Mesodermal cell (in vitro differentiated cells): Measurements from ENCODE around the gene SOX13.

ENCODE experiments used
- H3K27ac ChIP-seq: 2 replicates; pipeline ENCODE4 v1.7.0; 2013; ENCODE audit warnings: mild to moderate bottlenecking, low read depth, low read length, moderate library complexity; ENCODE audit not compliant: severe bottlenecking
- H3K36me3 ChIP-seq: 2 replicates; pipeline ENCODE4 v1.7.1; 2013; ENCODE audit warnings: mild to moderate bottlenecking, low read length, moderate library complexity; ENCODE audit not compliant: control insufficient read depth, insufficient read depth
- H3K4me1 ChIP-seq: one replicate; pipeline ENCODE4 v1.7.1; 2013; ENCODE audit warnings: mild to moderate bottlenecking, low read length; ENCODE audit not compliant: insufficient read depth, control insufficient read depth, poor library complexity, severe bottlenecking
- H3K4me3 ChIP-seq: 2 replicates; pipeline ENCODE4 v1.7.0; 2013; ENCODE audit warnings: low read length, control low read depth, mild to moderate bottlenecking; ENCODE audit not compliant: insufficient read depth, poor library complexity, severe bottlenecking; ENCODE audit errors: extremely low read depth
- H3K9me3 ChIP-seq: 2 replicates; pipeline ENCODE4 v1.7.1; 2013; ENCODE audit warnings: mild to moderate bottlenecking, low read length, moderate library complexity; ENCODE audit not compliant: control insufficient read depth
- WGBS, 2 experiments: methylation state at CpG; one replicate each; pipeline ENCODE4 v1.1.5; 2013; ENCODE audit warnings: missing lambda C conversion rate in 2 of 2; ENCODE audit not compliant: insufficient coverage in 2 of 2; 5-methylcytosine and 5-hydroxymethylcytosine counted together

The SOX13 gene

DNA sequence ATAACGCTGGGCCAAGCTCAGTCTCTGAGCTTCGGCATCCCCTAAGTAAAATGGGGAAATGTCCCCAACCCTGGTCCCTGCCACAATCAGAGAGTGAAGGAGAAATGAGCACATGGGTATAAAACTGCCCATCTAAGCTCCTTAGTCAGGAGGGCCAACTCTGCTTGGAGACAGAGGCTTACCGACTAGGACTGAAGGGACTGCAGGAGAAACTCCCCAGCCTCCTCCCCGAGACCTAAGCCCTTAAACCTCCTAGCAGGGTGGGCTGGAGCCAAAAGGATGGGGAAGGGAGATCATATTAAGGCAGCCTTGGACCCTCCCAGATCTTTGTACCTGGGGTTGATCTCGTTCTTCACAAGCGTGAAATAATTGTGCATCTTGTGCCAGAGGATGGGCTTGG lies 73.4 kb downstream of the SOX13 start:
- no peaks in the 10 kb centered on the region for H3K36me3 ChIP-seq
- no peaks in the 10 kb centered on the region for H3K9me3 ChIP-seq
- WGBS, 2 experiments: 94 to 98% methylated on average over 4 to 5 of the region's 6 CpGs
- no peak overlapping the region for H3K27ac ChIP-seq
- H3K4me3 ChIP-seq: no peak overlapping the region
- no peaks in the 10 kb centered on the region for H3K4me1 ChIP-seq

- Histone ChIP-seq H3K9me3 (no peaks in the 10 kb centered on the region), H3K27ac (no peak overlapping the region), H3K4me1 (no peaks in the 10 kb centered on the region), H3K4me3 (no peak overlapping the region), H3K36me3 (no peaks in the 10 kb centered on the region)
- 86 to 94% methylated on average over 5 of the region's 7 CpGs for WGBS, 2 experiments
Observed at GRCh38 chr1:204146965-204147364, 74.0 kb downstream of the SOX13 start.

GRCh38 chr1:204147406-204148383 lies 74.8 kb downstream of the SOX13 start:
- H3K9me3 ChIP-seq: no peaks in the 10 kb centered on the region
- no peaks in the 10 kb centered on the region for H3K36me3 ChIP-seq
- 63 to 68% methylated on average over 5 to 10 of the region's 13 CpGs for WGBS, 2 experiments
- H3K4me1 ChIP-seq: no peaks in the 10 kb centered on the region
- H3K4me3 ChIP-seq: no peak overlapping the region
- no peak overlapping the region for H3K27ac ChIP-seq

- Histone ChIP-seq H3K4me1 (no peaks in the 10 kb centered on the region), H3K36me3 (no peaks in the 10 kb centered on the region), H3K27ac (no peak overlapping the region), H3K9me3 (no peaks in the 10 kb centered on the region), H3K4me3 (no peak overlapping the region)
- WGBS, 2 experiments: 78 to 93% methylated on average over 2 of the region's 2 CpGs
Observed at GRCh38 chr1:204149107-204149506, 76.2 kb downstream of the SOX13 start.

DNA sequence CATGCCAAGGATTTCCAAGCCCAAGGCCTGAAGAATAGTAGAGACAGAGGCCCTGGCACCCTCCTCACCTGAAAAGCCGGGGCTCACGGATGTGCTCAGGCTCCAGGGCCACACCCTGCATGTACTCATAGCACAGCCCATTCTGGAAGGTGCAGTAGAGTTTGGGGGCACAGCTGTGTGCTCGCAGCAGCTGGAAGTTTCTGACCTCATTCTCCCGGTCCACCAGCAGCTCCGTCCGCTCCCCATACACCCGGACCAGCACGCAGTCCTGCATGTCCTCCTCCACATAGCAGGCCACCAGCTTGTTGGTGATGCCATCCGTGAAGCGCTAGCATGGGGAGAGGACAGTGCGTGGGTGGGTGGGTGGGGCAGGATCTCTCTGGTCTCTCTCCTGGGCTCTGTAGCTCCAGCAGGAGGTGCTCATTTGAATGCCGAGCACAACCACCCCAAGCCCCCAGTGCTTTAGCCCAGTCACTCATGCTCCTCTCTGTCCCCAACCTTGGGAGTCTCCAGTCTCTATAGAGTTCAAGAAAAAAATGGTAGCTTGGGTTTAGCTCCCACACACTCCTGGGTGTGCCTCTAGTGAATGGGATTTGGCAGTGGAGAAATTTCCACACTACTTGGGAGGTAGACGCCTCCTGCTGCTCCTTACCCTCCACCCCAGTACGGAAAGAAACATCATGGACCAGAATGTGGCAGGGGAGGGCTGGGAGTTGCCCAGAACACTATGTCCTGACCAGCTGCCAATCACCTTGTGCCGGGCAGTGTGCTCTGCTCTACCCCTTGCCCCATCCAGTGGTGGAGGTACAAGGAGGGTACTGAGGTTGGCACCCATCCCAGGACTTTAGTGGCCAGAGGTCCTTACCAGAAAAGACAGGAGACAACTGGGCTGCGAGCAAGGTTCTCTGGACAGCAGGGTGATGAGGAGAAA lies 77.0 kb downstream of the SOX13 start:
- Histone ChIP-seq H3K36me3 (no peaks in the 10 kb centered on the region), H3K4me1 (no peaks in the 10 kb centered on the region), H3K27ac (no peak overlapping the region), H3K9me3 (no peaks in the 10 kb centered on the region), H3K4me3 (no peak overlapping the region)
- WGBS, 2 experiments: 92 to 97% methylated on average over 9 to 11 of the region's 16 CpGs

DNA sequence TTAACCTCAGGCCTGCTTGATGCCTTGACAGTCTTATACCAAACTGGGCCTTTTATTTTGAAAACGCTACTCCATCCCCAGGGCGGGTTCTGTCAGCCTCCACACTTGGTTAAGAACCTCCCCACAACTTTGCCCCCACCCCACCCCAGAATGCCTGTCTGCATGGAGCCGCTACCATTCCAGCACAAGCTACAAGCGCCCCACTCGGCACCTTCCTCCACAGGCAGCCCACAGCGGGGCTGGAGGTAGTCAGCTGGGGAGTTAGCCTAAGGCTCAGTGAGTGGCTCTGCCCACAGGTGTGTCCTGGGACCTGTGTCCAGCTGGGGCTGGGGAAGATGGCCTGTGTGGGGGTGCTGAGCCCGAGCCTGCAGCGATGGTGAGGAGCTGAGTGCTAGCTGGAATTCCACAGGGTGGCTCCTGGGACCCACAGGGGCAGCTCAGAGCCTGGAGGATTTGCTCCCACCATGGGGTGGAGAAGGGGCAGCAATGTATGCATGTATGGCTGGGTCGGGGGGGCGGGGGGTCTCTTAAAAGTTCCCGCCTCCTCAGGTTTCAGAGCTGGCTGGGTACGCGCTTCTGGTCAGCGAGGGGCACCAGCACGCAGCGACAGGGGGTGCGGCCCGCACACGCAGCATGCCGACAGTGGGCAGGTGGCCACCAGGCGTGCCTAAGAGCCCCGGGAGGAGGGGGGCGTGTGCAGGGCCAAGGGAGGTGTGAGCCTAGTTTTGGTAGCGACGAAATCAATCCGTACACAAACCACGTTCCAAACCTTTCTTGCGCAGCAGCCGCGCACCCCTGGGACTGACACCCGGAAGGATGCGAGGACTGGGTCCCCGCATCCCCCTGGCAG lies 78.0 kb downstream of the SOX13 start:
- Histone ChIP-seq H3K4me3 (peak overlapping the region; percentile 58), H3K9me3 (no peaks in the 10 kb centered on the region), H3K27ac (no peak overlapping the region), H3K36me3 (no peaks in the 10 kb centered on the region), H3K4me1 (no peaks in the 10 kb centered on the region)
- WGBS, 2 experiments: 7 to 15% methylated on average over 22 to 28 of the region's 33 CpGs

GRCh38 chr1:204151552-204152309 lies 78.8 kb downstream of the SOX13 start, which contains the start of gene ETNK2:
Gene ETNK2 (minus strand): TSS chr1:204152044. CDS start chr1:204151852, 192 bp downstream.
- H3K36me3 ChIP-seq: no peaks in the 10 kb centered on the region
- H3K4me3 ChIP-seq: peak within 1 kb of the TSS; percentile 58
- no peaks in the 10 kb centered on the region for H3K9me3 ChIP-seq
- no peak within 1 kb of the TSS for H3K27ac ChIP-seq
- H3K4me1 ChIP-seq: no peaks in the 10 kb centered on the region
- WGBS, 2 experiments: 0 to 1% methylated on average over 28 to 53 of the region's 94 CpGs

DNA sequence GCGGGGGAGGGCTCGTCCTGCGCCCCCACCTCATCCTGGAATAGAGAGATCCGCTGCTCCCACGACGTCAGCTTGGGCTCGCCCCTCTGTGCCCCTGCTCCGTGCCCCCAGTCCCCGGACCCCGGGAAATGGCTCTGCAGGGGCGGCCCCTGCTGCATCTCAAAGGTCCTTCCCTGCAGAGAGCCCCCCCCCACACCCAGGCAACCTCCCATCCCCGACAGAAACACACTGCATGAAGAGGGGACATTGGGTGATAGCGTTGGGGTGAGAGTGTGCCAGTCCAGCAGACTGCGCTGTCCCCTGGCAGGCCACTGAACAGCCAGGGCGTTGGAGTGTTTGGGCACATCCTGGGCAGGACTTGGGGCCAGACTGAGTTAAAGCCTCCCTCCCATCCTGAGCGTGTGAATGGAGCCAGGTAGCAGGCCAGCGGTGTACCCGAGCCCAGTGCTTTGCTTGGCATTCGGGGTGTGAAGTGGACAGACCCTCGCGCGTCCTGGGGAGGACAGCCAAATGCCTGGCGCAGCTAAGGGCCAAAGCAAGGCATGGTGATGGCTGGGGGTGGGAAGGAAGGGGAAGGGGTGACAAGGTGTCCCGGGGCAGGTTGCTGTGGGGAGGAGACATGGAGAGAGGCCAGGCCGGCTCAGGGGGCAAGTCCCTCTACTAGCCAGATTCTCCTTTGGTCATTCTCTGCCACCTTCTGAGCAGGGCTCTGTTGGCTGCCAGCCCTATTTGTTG lies 79.6 kb downstream of the SOX13 start:
- no peaks in the 10 kb centered on the region for H3K9me3 ChIP-seq
- 50 to 52% methylated on average over 13 to 18 of the region's 25 CpGs for WGBS, 2 experiments
- no peaks in the 10 kb centered on the region for H3K4me1 ChIP-seq
- H3K27ac ChIP-seq: no peak overlapping the region
- peak overlapping the region; percentile 58 for H3K4me3 ChIP-seq
- H3K36me3 ChIP-seq: no peaks in the 10 kb centered on the region

- Histone ChIP-seq H3K4me3 (no peak overlapping the region), H3K36me3 (no peaks in the 10 kb centered on the region), H3K4me1 (no peaks in the 10 kb centered on the region), H3K9me3 (no peaks in the 10 kb centered on the region), H3K27ac (no peak overlapping the region)
- WGBS, 2 experiments: 92 to 94% methylated on average over 3 to 4 of the region's 5 CpGs
Observed at GRCh38 chr1:204153667-204154066, 80.8 kb downstream of the SOX13 start.
